Memory B cell (primary cell): ENCODE data around the gene PSME1.

Experiments
- ATAC-seq: fragments of 150-1000 bp; cut with Tn5 transposase; 2 replicates; pipeline ENCODE4 v1.10.0; 2021; ENCODE audit warnings: low read depth, mild to moderate bottlenecking, moderate library complexity
- DNase-seq, 2 donors: peaks; one replicate each; pipeline ENCODE4 v3.0.0; 2022; ENCODE audit warnings: low spot score in 2 of 2
- H3K27ac Mint-ChIP-seq: one replicate; pipeline ENCODE4 v1.8.0; 2022; ENCODE audit warnings: mild to moderate bottlenecking, moderate library complexity, mixed read lengths
- H3K27me3 Mint-ChIP-seq: one replicate; pipeline ENCODE4 v1.8.0; 2022; ENCODE audit warnings: mixed read lengths
- H3K36me3 Mint-ChIP-seq: one replicate; pipeline ENCODE4 v1.8.0; 2022; ENCODE audit warnings: mild to moderate bottlenecking, mixed read lengths
- H3K4me1 Mint-ChIP-seq: one replicate; pipeline ENCODE4 v1.8.0; 2022; ENCODE audit warnings: mixed read lengths
- H3K4me3 Mint-ChIP-seq: one replicate; pipeline ENCODE4 v1.8.0; 2022; ENCODE audit warnings: mild to moderate bottlenecking, moderate library complexity, mixed read lengths
- H3K9me3 Mint-ChIP-seq: one replicate; pipeline ENCODE4 v1.8.0; 2022; ENCODE audit warnings: mixed read lengths

Gene PSME1

DNA sequence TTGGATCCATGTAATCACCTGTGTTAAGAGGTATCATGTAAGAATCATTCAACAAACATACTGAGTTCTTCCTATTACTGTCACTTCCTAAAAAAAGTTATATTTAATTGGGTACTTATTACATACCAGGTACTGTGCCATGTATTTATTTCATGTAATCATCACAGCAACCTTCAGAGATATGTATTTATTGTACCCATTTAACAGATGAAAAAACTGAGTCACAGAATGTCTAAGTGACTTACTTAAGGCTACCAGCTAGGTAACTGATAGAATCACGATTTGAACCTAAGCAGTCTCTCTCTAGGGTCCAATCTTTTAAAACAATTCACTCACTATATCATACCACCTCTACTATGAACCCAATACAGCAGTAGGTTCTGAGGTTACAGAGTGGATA, 8.5 kb downstream of the PSME1 start:
- Mint-ChIP-seq H3K27ac (peak overlapping the region; percentile 17), H3K36me3 (peaks cover 16% of the 10 kb centered on the region), H3K4me1 (peaks cover 51% of the 10 kb centered on the region), H3K27me3 (no peaks in the 10 kb centered on the region), H3K9me3 (no peaks in the 10 kb centered on the region), H3K4me3 (peak overlapping the region; percentile 5)
- DNase-seq (no peak), ATAC-seq (no peak)

DNA sequence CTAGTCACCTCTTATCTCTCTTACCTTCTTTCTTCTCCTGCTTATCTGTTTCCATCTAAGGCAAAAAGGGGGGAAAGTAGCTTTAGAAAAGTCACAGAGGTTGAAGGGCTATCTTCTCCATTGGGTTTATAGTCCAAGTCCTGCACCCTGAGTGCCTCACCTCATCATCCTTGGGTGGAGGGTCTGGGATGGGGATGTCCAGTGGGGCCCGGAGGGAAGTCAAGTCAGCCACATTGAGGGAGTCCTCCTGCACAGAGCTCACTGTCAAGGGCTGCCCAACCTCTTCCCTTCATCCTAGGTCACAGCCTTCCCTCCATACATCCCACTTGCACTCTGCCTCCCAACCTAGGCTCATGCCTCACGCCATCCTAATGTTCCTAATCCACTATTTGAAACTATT, 9.2 kb downstream of the PSME1 start:
- Mint-ChIP-seq H3K27ac (peak overlapping the region; percentile 89), H3K4me1 (peaks cover 52% of the 10 kb centered on the region), H3K9me3 (no peaks in the 10 kb centered on the region), H3K4me3 (peak overlapping the region; percentile 99), H3K27me3 (no peaks in the 10 kb centered on the region), H3K36me3 (peaks cover 14% of the 10 kb centered on the region)
- no peak for ATAC-seq
- DNase-seq, result no peak

DNA sequence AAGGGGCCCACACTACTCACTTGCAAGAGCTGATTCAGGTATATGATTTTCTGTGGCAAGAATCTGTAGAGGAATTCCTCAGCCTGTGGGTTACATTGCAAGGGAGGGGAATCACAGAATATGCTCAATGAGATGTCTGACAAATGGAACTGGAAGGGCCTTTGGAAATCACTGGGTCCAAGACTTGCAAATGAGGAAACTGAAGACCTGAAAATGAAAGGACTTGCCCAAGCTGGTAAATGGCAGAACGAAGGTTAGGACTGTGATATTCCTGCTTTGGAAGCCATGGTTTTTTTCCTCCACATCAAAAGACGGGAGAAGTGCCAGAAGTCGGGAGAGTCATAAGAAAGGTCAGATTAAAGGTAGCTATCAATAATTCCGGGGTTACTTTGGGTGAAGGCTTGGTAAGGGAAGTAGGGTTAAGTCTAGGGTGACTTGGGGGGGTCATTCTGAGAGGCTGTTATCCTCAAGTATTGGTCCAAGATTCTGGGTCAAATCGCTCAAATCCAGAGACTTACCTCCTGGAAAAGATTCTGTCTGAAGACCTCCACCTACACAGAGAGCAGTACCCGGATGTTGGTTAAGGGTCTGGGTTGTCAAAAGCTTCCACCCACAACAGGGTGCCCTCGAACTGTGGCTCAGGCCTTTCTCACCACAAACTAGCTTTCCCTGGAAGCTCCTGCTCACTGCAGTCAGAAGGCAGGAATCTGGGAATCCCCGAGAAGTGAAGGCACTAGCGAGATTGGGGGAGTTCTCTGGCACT, 9.9 kb downstream of the PSME1 start:
- ATAC-seq, result no peak
- DNase-seq, result no peak

DNA sequence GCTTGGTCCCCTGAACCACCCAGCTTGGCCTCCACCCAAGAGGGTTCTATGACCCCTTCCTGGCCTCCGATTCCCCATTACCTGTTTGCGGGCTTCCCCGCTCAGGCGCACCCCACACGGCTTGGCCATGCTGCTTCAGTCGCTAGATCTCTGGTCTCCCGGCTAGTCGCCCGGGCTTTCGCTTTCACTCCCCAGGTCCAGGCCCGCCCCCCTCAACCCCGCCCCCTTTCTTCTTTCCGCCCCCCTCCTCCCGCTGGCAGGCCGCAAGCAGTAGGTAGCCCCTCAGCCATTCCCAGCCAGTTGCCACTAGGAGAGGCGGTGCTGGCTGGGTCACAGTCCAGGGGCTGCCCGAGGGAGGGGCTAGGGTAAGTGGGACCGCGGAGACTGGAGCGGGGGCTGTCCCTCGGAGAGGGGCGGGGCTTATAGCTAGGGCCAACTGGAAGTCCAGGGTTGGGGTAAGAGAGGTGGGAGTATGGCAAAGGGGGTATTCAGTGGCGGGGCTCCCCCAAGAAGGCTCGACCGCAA, 10.5 kb downstream of the PSME1 start, which contains the start of gene PSME2:
Gene PSME2 (minus strand): TSS at position 158 of the 525 bp plus-strand sequence. CDS start 29 bp downstream, at position 129.
- peaks cover 22% of the 10 kb centered on the region for H3K36me3 Mint-ChIP-seq
- H3K4me1 Mint-ChIP-seq, result peaks cover 51% of the 10 kb centered on the region
- DNase-seq (peak in 1 of 2 donors; percentile 83), ATAC-seq (peak; percentile 59)
- peak within 1 kb of the TSS; percentile 89 for H3K27ac Mint-ChIP-seq
- H3K9me3 Mint-ChIP-seq, result no peaks in the 10 kb centered on the region
- H3K27me3 Mint-ChIP-seq, result no peaks in the 10 kb centered on the region
- H3K4me3 Mint-ChIP-seq, result peak within 1 kb of the TSS; percentile 99

More for the DNA sequence above, 9.9 kb downstream of the PSME1 start:
- H3K9me3 Mint-ChIP-seq, result no peaks in the 10 kb centered on the region
- peaks cover 19% of the 10 kb centered on the region for H3K36me3 Mint-ChIP-seq
- H3K27ac Mint-ChIP-seq, result peak overlapping the region; percentile 89
- H3K4me1 Mint-ChIP-seq, result peaks cover 51% of the 10 kb centered on the region
- H3K27me3 Mint-ChIP-seq, result no peaks in the 10 kb centered on the region
- H3K4me3 Mint-ChIP-seq, result peak overlapping the region; percentile 99

DNA sequence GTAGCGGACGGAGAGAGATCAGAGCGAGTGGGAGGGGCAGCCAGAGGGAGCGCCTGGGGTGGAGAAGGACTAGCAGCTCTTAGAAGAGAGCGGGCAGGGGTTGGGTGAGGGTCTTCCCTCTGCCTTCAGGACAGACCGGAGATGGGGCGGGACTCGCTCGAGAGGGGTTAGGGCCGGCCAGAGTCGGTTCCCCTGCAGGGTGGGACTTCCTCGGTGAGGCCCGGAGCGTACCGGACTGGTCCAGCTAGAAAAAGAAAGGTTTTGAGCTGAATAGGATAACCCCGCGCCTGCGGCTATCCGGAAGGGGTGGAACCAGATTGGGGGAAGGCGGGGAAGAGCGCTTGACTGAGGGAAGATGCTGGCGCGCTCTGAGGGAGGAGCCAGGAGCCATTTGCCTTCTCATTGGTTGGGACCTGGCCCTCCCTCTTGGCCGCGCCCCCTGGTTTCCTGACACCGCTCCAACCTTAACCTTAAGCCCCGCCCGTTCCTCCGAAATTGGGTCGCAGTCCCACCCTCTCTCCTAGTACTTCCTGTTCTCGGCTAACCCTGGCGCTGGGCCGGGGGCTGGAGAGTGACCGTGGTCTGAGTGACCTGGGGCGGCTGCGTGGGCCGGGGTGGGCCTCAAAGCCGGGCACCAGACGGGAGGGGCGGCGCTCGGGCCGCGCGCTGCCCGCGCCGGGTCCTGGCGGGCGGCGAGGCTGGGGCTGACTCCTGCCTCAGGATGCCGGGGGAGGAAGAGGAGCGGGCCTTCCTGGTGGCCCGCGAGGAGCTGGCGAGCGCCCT, 11.2 kb downstream of the PSME1 start, which contains the start of gene RNF31:
Gene RNF31 (plus strand): TSS at position 521 of the 783 bp plus-strand sequence. CDS start 201 bp downstream, at position 722.
- Mint-ChIP-seq H3K4me3 (peak within 1 kb of the TSS; percentile 99), H3K4me1 (peaks cover 47% of the 10 kb centered on the region), H3K27ac (peak within 1 kb of the TSS; percentile 89), H3K27me3 (no peaks in the 10 kb centered on the region), H3K9me3 (no peaks in the 10 kb centered on the region), H3K36me3 (peaks cover 25% of the 10 kb centered on the region)
- peak; percentile 83 for ATAC-seq
- DNase-seq, result peak; percentile 90 to 95

DNA sequence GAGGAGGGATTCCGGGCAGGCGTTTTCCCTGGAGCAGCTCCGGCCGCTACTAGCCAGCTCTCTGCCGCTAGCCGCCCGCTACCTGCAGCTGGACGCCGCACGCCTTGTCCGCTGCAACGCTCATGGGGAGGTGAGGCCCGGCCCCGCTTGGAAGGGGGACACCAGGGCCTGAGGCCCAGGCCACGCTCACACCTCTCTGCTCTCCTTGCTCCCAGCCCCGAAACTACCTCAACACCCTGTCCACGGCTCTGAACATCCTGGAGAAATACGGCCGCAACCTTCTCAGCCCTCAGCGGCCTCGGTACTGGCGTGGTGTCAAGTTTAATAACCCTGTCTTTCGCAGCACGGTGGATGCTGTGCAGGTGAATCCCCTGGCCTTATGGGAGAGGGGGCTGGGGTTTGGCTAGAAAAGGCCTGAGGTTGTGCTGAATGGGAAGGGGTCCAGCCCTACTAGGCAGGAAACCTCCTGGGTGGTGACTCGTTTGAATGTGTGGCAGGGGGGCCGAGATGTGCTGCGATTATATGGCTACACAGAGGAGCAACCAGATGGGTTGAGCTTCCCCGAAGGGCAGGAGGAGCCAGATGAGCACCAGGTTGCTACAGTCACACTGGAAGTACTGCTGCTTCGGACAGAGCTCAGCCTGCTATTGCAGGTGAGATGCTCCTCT, 11.9 kb downstream of the PSME1 start:
- ATAC-seq (no peak), DNase-seq (no peak)
- peaks cover 43% of the 10 kb centered on the region for H3K4me1 Mint-ChIP-seq
- no peaks in the 10 kb centered on the region for H3K27me3 Mint-ChIP-seq
- H3K36me3 Mint-ChIP-seq, result peaks cover 22% of the 10 kb centered on the region
- no peaks in the 10 kb centered on the region for H3K9me3 Mint-ChIP-seq
- peak overlapping the region; percentile 89 for H3K27ac Mint-ChIP-seq
- peak overlapping the region; percentile 99 for H3K4me3 Mint-ChIP-seq

DNA sequence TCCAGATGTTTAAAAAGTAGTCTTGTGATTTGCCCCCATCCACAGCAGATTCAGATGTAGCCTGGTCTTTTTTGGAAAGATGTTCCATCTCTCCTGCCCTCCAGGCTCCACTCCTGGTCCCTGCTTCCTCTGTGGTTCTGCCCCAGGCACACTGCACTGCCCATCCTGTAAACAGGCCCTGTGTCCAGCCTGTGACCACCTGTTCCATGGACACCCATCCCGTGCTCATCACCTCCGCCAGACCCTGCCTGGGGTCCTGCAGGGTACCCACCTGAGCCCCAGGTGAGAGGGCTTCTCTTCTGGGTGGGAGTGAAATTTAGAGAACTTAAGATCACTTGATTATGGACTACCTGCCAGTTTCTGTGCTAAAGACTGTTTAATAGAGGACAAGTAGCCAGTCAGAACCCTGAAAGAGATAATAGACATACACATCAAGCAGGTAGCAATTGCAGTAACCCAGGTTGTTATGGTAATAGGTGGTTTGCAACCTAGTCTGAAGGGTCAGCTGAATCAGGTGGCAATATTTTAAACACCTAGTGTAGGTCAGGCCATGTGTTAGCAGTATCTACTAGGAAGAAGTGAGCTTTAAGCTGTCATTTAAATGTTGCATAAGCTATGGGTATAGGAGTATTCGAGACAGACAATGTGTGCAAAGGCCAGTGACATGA, 13.4 kb downstream of the PSME1 start:
- Mint-ChIP-seq H3K27me3 (no peaks in the 10 kb centered on the region), H3K36me3 (peaks cover 14% of the 10 kb centered on the region), H3K9me3 (no peaks in the 10 kb centered on the region), H3K27ac (no peak overlapping the region), H3K4me3 (peak overlapping the region; percentile 14), H3K4me1 (peaks cover 37% of the 10 kb centered on the region)
- DNase-seq, result no peak
- ATAC-seq, result no peak

DNA sequence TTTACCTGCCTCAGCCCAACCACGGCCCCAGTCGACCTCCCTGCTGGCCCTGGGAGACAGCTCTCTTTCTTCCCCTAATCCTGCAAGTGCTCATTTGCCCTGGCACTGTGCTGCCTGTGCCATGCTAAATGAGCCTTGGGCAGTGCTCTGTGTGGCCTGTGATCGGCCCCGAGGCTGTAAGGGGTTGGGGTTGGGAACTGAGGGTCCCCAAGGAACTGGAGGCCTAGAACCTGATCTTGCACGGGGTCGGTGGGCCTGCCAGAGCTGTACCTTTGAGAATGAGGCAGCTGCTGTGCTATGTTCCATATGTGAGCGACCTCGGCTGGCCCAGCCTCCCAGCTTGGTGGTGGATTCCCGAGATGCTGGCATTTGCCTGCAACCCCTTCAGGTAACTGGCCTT, 14.1 kb downstream of the PSME1 start:
- Mint-ChIP-seq H3K4me1 (peaks cover 35% of the 10 kb centered on the region), H3K36me3 (peaks cover 13% of the 10 kb centered on the region), H3K27ac (no peak overlapping the region), H3K4me3 (no peak overlapping the region), H3K27me3 (no peaks in the 10 kb centered on the region), H3K9me3 (no peaks in the 10 kb centered on the region)
- no peak for DNase-seq
- no peak for ATAC-seq

DNA sequence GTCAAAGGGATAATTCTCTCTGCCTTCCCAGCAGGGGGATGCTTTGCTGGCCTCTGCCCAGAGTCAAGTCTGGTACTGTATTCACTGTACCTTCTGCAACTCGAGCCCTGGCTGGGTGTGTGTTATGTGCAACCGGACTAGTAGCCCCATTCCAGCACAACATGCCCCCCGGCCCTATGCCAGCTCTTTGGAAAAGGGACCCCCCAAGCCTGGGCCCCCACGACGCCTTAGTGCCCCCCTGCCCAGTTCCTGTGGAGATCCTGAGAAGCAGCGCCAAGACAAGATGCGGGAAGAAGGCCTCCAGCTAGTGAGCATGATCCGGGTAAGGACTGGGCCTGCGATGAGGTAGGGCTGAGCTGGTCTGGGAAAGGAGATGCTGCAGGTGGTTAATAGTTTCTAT, 14.6 kb downstream of the PSME1 start:
- H3K4me3 Mint-ChIP-seq, result no peak overlapping the region

DNA sequence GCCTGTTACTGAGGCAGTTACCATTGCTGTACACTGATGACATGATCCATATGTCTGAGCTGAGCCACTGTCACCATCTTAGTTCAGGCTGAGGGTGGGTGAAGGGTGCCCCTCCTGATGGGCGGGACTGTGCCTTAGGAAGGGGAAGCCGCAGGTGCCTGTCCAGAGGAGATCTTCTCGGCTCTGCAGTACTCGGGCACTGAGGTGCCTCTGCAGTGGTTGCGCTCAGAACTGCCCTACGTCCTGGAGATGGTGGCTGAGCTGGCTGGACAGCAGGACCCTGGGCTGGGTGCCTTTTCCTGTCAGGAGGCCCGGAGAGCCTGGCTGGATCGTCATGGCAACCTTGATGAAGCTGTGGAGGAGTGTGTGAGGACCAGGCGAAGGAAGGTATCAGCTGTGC, 15.0 kb downstream of the PSME1 start:
- Mint-ChIP-seq H3K4me1 (peaks cover 25% of the 10 kb centered on the region), H3K27ac (no peak overlapping the region), H3K9me3 (no peaks in the 10 kb centered on the region), H3K27me3 (no peaks in the 10 kb centered on the region), H3K36me3 (peaks cover 16% of the 10 kb centered on the region), H3K4me3 (no peak overlapping the region)
- ATAC-seq (no peak), DNase-seq (no peak)

More for the DNA sequence above, 14.6 kb downstream of the PSME1 start:
- peaks cover 30% of the 10 kb centered on the region for H3K4me1 Mint-ChIP-seq
- DNase-seq (no peak), ATAC-seq (no peak)
- H3K9me3 Mint-ChIP-seq, result no peaks in the 10 kb centered on the region
- peaks cover 12% of the 10 kb centered on the region for H3K36me3 Mint-ChIP-seq
- no peaks in the 10 kb centered on the region for H3K27me3 Mint-ChIP-seq
- no peak overlapping the region for H3K27ac Mint-ChIP-seq

DNA sequence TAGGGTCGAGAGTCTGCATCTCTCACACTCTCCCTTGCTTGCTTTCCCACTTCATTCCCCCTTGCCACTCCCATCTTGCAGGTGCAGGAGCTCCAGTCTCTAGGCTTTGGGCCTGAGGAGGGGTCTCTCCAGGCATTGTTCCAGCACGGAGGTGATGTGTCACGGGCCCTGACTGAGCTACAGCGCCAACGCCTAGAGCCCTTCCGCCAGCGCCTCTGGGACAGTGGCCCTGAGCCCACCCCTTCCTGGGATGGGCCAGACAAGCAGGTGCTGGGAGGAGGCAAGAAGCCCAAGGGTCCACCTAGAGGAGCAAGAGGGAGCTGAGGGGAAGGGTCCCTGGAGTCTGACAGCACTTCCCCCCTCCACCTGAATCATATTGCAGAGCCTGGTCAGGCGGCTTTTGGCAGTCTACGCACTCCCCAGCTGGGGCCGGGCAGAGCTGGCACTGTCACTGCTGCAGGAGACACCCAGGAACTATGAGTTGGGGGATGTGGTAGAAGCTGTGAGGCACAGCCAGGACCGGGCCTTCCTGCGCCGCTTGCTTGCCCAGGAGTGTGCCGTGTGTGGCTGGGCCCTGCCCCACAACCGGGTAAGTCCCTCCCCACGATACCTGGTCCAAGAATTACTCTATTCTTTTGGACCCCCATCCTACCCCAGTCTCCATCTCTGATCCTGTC, 15.5 kb downstream of the PSME1 start:
- H3K4me1 Mint-ChIP-seq, result peaks cover 22% of the 10 kb centered on the region
- H3K4me3 Mint-ChIP-seq, result no peak overlapping the region
- no peak for DNase-seq
- no peak for ATAC-seq
- peaks cover 17% of the 10 kb centered on the region for H3K36me3 Mint-ChIP-seq
- no peak overlapping the region for H3K27ac Mint-ChIP-seq
- H3K27me3 Mint-ChIP-seq, result no peaks in the 10 kb centered on the region
- no peaks in the 10 kb centered on the region for H3K9me3 Mint-ChIP-seq

DNA sequence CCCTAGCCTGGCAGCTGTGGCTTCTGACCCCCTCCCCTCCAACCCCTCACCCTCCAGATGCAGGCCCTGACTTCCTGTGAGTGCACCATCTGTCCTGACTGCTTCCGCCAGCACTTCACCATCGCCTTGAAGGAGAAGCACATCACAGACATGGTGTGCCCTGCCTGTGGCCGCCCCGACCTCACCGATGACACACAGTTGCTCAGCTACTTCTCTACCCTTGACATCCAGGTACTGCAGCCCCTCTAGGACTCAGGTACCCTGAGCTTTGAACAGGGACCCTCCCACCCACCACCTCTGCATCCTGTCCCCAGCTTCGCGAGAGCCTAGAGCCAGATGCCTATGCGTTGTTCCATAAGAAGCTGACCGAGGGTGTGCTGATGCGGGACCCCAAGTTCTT, 19.1 kb downstream of the PSME1 start:
- Mint-ChIP-seq H3K4me1 (peaks cover 5% of the 10 kb centered on the region), H3K4me3 (no peak overlapping the region), H3K27me3 (no peaks in the 10 kb centered on the region), H3K36me3 (peaks cover 27% of the 10 kb centered on the region), H3K9me3 (no peaks in the 10 kb centered on the region), H3K27ac (peak overlapping the region; percentile 70)
- ATAC-seq (no peak), DNase-seq (no peak)

DNA sequence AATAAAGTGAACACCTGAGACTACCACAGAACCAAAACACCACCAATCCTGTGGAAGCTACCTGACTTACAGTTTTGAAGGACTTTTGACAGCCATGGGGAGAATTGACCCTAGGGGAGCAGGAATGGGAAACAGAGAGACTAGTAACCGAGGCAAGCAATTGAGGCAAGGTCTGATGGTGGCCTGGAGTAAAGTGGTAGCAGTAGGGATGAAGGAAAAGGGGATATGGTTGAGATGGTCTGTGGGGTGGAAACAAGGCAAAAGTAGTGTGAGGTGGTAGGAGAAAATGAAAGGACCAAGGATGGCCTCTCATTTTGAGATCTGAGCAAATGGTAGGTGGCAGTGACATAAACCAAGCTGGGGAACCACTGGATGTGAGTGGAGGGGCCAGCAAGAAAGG, 20.8 kb downstream of the PSME1 start:
- Mint-ChIP-seq H3K36me3 (peaks cover 22% of the 10 kb centered on the region), H3K27me3 (no peaks in the 10 kb centered on the region), H3K27ac (peak overlapping the region; percentile 9), H3K4me1 (peaks cover 4% of the 10 kb centered on the region), H3K4me3 (no peak overlapping the region), H3K9me3 (no peaks in the 10 kb centered on the region)
- DNase-seq (no peak), ATAC-seq (no peak)
